IMR-90 (cell line): ENCODE data around the gene NIT1.

Experiments used
- BHLHE40 ChIP-seq: fragments of 150-350 bp; IDR thresholded peaks from 2 replicates; pipeline ENCODE4 v1.6.1; 2016; ENCODE audit warnings: mild to moderate bottlenecking, low read depth, low read length
- CEBPB ChIP-seq: IDR thresholded peaks from 2 replicates; pipeline ENCODE4 v1.6.1; 2012; ENCODE audit warnings: low read depth, low read length, improper control_type of control experiment
- CHD1 ChIP-seq: IDR thresholded peaks from 2 replicates; pipeline ENCODE4 v1.6.1; 2012; ENCODE audit warnings: low read depth, low read length, improper control_type of control experiment
- FOS ChIP-seq: fragments of 150-350 bp; IDR thresholded peaks from 2 replicates; pipeline ENCODE4 v1.6.1; 2016; ENCODE audit warnings: low read depth, low read length
- MAFK ChIP-seq: IDR thresholded peaks from 2 replicates; pipeline ENCODE4 v1.6.1; 2012; ENCODE audit warnings: low read depth, low read length, improper control_type of control experiment
- MAZ ChIP-seq: IDR thresholded peaks from 2 replicates; pipeline ENCODE4 v1.6.1; 2012; ENCODE audit warnings: low read depth, mild to moderate bottlenecking, low read length, improper control_type of control experiment, moderate library complexity, borderline replicate concordance
- MXI1 ChIP-seq: IDR thresholded peaks from 2 replicates; pipeline ENCODE4 v1.6.1; 2012; ENCODE audit warnings: low read depth, mild to moderate bottlenecking, low read length, moderate library complexity, borderline replicate concordance
- NFE2L2 ChIP-seq: fragments of 150-350 bp; IDR thresholded peaks from 2 replicates; pipeline ENCODE4 v1.6.1; 2016; ENCODE audit warnings: low read depth, mild to moderate bottlenecking, low read length
- POLR2A ChIP-seq: IDR thresholded peaks from 2 replicates; pipeline ENCODE4 v1.6.1; 2012; ENCODE audit warnings: mild to moderate bottlenecking, low read depth, low read length
- RAD21 ChIP-seq: IDR thresholded peaks from 2 replicates; pipeline ENCODE4 v1.6.1; 2012; ENCODE audit warnings: low read length, improper control_type of control experiment
- RCOR1 ChIP-seq: IDR thresholded peaks from 2 replicates; pipeline ENCODE4 v1.6.1; 2012; ENCODE audit warnings: mild to moderate bottlenecking, low read length, improper control_type of control experiment; ENCODE audit not compliant: insufficient replicate concordance
- SMC3 ChIP-seq: fragments of 150-350 bp; IDR thresholded peaks from 2 replicates; pipeline ENCODE4 v1.6.1; 2016; ENCODE audit warnings: low read depth, mild to moderate bottlenecking, antibody characterized with exemption, low read length, moderate library complexity
- USF2 ChIP-seq: fragments of 150-350 bp; IDR thresholded peaks from 2 replicates; pipeline ENCODE4 v1.6.1; 2017; ENCODE audit warnings: mild to moderate bottlenecking, antibody characterized with exemption, low read length, low read depth
- TF ChIP-seq, protein P1 (sequence below): conservative IDR thresholded peaks from 2 replicates; pipeline ENCODE4 v1.5.1; 2012; ENCODE audit warnings: mild to moderate bottlenecking, low read depth, low read length, improper control_type of control experiment

GRCh38 chr1:161094481-161094880, 23.4 kb upstream of the NIT1 start:
- TF ChIP-seq MXI1 (no peak), CEBPB (no peak), POLR2A (no peak), MAFK (no peak), RCOR1 (no peak), NFE2L2 (no peak), BHLHE40 (no peak), FOS (no peak), USF2 (no peak), RAD21 (no peak), SMC3 (no peak), MAZ (no peak), CHD1 (no peak)
- TF ChIP-seq, protein P1, sequence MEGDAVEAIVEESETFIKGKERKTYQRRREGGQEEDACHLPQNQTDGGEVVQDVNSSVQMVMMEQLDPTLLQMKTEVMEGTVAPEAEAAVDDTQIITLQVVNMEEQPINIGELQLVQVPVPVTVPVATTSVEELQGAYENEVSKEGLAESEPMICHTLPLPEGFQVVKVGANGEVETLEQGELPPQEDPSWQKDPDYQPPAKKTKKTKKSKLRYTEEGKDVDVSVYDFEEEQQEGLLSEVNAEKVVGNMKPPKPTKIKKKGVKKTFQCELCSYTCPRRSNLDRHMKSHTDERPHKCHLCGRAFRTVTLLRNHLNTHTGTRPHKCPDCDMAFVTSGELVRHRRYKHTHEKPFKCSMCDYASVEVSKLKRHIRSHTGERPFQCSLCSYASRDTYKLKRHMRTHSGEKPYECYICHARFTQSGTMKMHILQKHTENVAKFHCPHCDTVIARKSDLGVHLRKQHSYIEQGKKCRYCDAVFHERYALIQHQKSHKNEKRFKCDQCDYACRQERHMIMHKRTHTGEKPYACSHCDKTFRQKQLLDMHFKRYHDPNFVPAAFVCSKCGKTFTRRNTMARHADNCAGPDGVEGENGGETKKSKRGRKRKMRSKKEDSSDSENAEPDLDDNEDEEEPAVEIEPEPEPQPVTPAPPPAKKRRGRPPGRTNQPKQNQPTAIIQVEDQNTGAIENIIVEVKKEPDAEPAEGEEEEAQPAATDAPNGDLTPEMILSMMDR = no peak
